ENCODE data around the gene C14orf119.

The C14orf119 gene

GRCh38 chr14:23095196-23096108 lies at the start of gene C14orf119:
C14orf119 (plus strand) TSS chr14:23095505; CDS start chr14:23097659, 2,154 bp downstream.
- peak; percentile 96 to 98 for DNase-seq (ENCODE audit: low read depth in 2 of 2)

- no peak for DNase-seq (ENCODE audit: low read depth in 2 of 2)
These were observed 48.2 kb upstream of the C14orf119 start for GRCh38 chr14:23047034-23047634.

- no peak for DNase-seq (ENCODE audit: low read depth in 2 of 2)
These were observed 47.3 kb upstream of the C14orf119 start for GRCh38 chr14:23047751-23048693.

- DNase-seq (ENCODE audit: low read depth in 2 of 2): no peak
These were observed 46.3 kb upstream of the C14orf119 start for GRCh38 chr14:23049011-23049410.

GRCh38 chr14:23051141-23052057 lies 43.9 kb upstream of the C14orf119 start:
- no peak for DNase-seq (ENCODE audit: low read depth in 2 of 2)

- DNase-seq (ENCODE audit: low read depth in 2 of 2): no peak
These were observed 43.1 kb upstream of the C14orf119 start for GRCh38 chr14:23052182-23052623.

- no peak for DNase-seq (ENCODE audit: low read depth in 2 of 2)
These were observed 42.6 kb upstream of the C14orf119 start for GRCh38 chr14:23052671-23053070.

GRCh38 chr14:23053426-23053825 lies 41.9 kb upstream of the C14orf119 start:
- no peak for DNase-seq (ENCODE audit: low read depth in 2 of 2)

- peak in 1 of 2 donors; percentile 19 for DNase-seq (ENCODE audit: low read depth in 2 of 2)
These were observed 41.1 kb upstream of the C14orf119 start for GRCh38 chr14:23054000-23054811.

- no peak for DNase-seq (ENCODE audit: low read depth in 2 of 2)
These were observed 40.2 kb upstream of the C14orf119 start for GRCh38 chr14:23055147-23055550.

GRCh38 chr14:23055621-23056144 lies 39.6 kb upstream of the C14orf119 start:
- DNase-seq (ENCODE audit: low read depth in 2 of 2): no peak

- DNase-seq (ENCODE audit: low read depth in 2 of 2): peak; percentile 43 to 49
These were observed 39.0 kb upstream of the C14orf119 start for GRCh38 chr14:23056145-23056955.

- peak; percentile 54 to 60 for DNase-seq (ENCODE audit: low read depth in 2 of 2)
These were observed 38.1 kb upstream of the C14orf119 start, which contains the start of gene CDH24 for GRCh38 chr14:23056956-23057756. CDH24 (minus strand) TSS chr14:23057520; CDS start chr14:23055733, 1,787 bp downstream.

- peak; percentile 68 to 77 for DNase-seq (ENCODE audit: low read depth in 2 of 2)
These were observed 37.3 kb upstream of the C14orf119 start for GRCh38 chr14:23057757-23058653.

GRCh38 chr14:23058654-23059504 lies 36.4 kb upstream of the C14orf119 start:
- DNase-seq (ENCODE audit: low read depth in 2 of 2): no peak
